ENCODE results near the gene GAREM1.
"Not testable (repeated sequence)": the region's sequence is repeated elsewhere in the genome, so short reads cannot be mapped to it uniquely, and the experiment has no call there.

GAREM1 gene

GRCh38 chr18:32478317-32478716 is 7.6 kb upstream of the GAREM1 start:
- no peaks in the 10 kb centered on the region for H3K4me1 ChIP-seq (ENCODE audit: control insufficient read depth in 2 of 2, insufficient read depth in 2 of 2, low read length in 2 of 2)
- no peak overlapping the region for H3K27ac ChIP-seq (ENCODE audit: low read depth in 2 of 2, low read length in 2 of 2)
- no peaks in the 10 kb centered on the region for H3K27me3 ChIP-seq (ENCODE audit: control insufficient read depth in 2 of 2, insufficient read depth in 2 of 2, low read length in 2 of 2)
- H3K4me3 ChIP-seq (ENCODE audit: low read length in 2 of 2): no peak overlapping the region
- no peaks in the 10 kb centered on the region for H3K36me3 ChIP-seq (ENCODE audit: control insufficient read depth in 2 of 2, insufficient read depth in 2 of 2, low read length in 2 of 2)
- no peak overlapping the region for H3K9ac ChIP-seq (ENCODE audit: low read depth in 1 of 2, low read length in 2 of 2)
- no peaks in the 10 kb centered on the region for H3K9me3 ChIP-seq (ENCODE audit: control insufficient read depth in 2 of 2, low read length in 2 of 2)

GRCh38 chr18:32476106-32476505 is 5.4 kb upstream of the GAREM1 start:
- H3K27me3 ChIP-seq (ENCODE audit: control insufficient read depth in 2 of 2, insufficient read depth in 2 of 2, low read length in 2 of 2): no peaks in the 10 kb centered on the region
- no peaks in the 10 kb centered on the region for H3K36me3 ChIP-seq (ENCODE audit: control insufficient read depth in 2 of 2, insufficient read depth in 2 of 2, low read length in 2 of 2)
- no peak overlapping the region for H3K9ac ChIP-seq (ENCODE audit: low read depth in 1 of 2, low read length in 2 of 2)
- H3K9me3 ChIP-seq (ENCODE audit: control insufficient read depth in 2 of 2, low read length in 2 of 2): no peaks in the 10 kb centered on the region
- no peak overlapping the region for H3K27ac ChIP-seq (ENCODE audit: low read depth in 2 of 2, low read length in 2 of 2)
- peaks cover 5 to 8% of the 10 kb centered on the region in 2 donors for H3K4me1 ChIP-seq (ENCODE audit: control insufficient read depth in 2 of 2, insufficient read depth in 2 of 2, low read length in 2 of 2)
- no peak overlapping the region for H3K4me3 ChIP-seq (ENCODE audit: low read length in 2 of 2)

- H3K9ac ChIP-seq (ENCODE audit: low read depth in 1 of 2, low read length in 2 of 2); H3K27me3 ChIP-seq (ENCODE audit: control insufficient read depth in 2 of 2, insufficient read depth in 2 of 2, low read length in 2 of 2); H3K27ac ChIP-seq (ENCODE audit: low read depth in 2 of 2, low read length in 2 of 2); H3K4me3 ChIP-seq (ENCODE audit: low read length in 2 of 2); H3K4me1 ChIP-seq (ENCODE audit: control insufficient read depth in 2 of 2, insufficient read depth in 2 of 2, low read length in 2 of 2); H3K9me3 ChIP-seq (ENCODE audit: control insufficient read depth in 2 of 2, low read length in 2 of 2); H3K36me3 ChIP-seq (ENCODE audit: control insufficient read depth in 2 of 2, insufficient read depth in 2 of 2, low read length in 2 of 2): not testable (repeated sequence)
Measured at GRCh38 chr18:32475069-32475468, 4.4 kb upstream of the GAREM1 start.

- Histone ChIP-seq H3K9ac (ENCODE audit: low read depth in 1 of 2, low read length in 2 of 2) (no peak overlapping the region), H3K4me3 (ENCODE audit: low read length in 2 of 2) (no peak overlapping the region), H3K9me3 (ENCODE audit: control insufficient read depth in 2 of 2, low read length in 2 of 2) (no peaks in the 10 kb centered on the region), H3K27me3 (ENCODE audit: control insufficient read depth in 2 of 2, insufficient read depth in 2 of 2, low read length in 2 of 2) (peaks cover 0 to 3% of the 10 kb centered on the region in 2 donors), H3K4me1 (ENCODE audit: control insufficient read depth in 2 of 2, insufficient read depth in 2 of 2, low read length in 2 of 2) (peaks cover 12 to 14% of the 10 kb centered on the region in 2 donors), H3K36me3 (ENCODE audit: control insufficient read depth in 2 of 2, insufficient read depth in 2 of 2, low read length in 2 of 2) (no peaks in the 10 kb centered on the region), H3K27ac (ENCODE audit: low read depth in 2 of 2, low read length in 2 of 2) (no peak overlapping the region)
Measured at GRCh38 chr18:32473325-32473724, 2.6 kb upstream of the GAREM1 start.

- Histone ChIP-seq H3K4me3 (ENCODE audit: low read length in 2 of 2) (no peak overlapping the region), H3K9ac (ENCODE audit: low read depth in 1 of 2, low read length in 2 of 2) (no peak overlapping the region), H3K27me3 (ENCODE audit: control insufficient read depth in 2 of 2, insufficient read depth in 2 of 2, low read length in 2 of 2) (peaks cover 0 to 3% of the 10 kb centered on the region in 2 donors), H3K36me3 (ENCODE audit: control insufficient read depth in 2 of 2, insufficient read depth in 2 of 2, low read length in 2 of 2) (no peaks in the 10 kb centered on the region), H3K9me3 (ENCODE audit: control insufficient read depth in 2 of 2, low read length in 2 of 2) (no peaks in the 10 kb centered on the region), H3K27ac (ENCODE audit: low read depth in 2 of 2, low read length in 2 of 2) (no peak overlapping the region), H3K4me1 (ENCODE audit: control insufficient read depth in 2 of 2, insufficient read depth in 2 of 2, low read length in 2 of 2) (peaks cover 15 to 19% of the 10 kb centered on the region in 2 donors)
Measured at GRCh38 chr18:32472841-32473240, 2.2 kb upstream of the GAREM1 start.

- Histone ChIP-seq H3K36me3 (ENCODE audit: control insufficient read depth in 2 of 2, insufficient read depth in 2 of 2, low read length in 2 of 2) (no peaks in the 10 kb centered on the region), H3K9me3 (ENCODE audit: control insufficient read depth in 2 of 2, low read length in 2 of 2) (no peaks in the 10 kb centered on the region), H3K27me3 (ENCODE audit: control insufficient read depth in 2 of 2, insufficient read depth in 2 of 2, low read length in 2 of 2) (peaks cover 0 to 3% of the 10 kb centered on the region in 2 donors), H3K27ac (ENCODE audit: low read depth in 2 of 2, low read length in 2 of 2) (peak overlapping the region; percentile 77 to 78), H3K4me3 (ENCODE audit: low read length in 2 of 2) (peak overlapping the region; percentile 81 to 85), H3K9ac (ENCODE audit: low read depth in 1 of 2, low read length in 2 of 2) (peak overlapping the region; percentile 65 to 88), H3K4me1 (ENCODE audit: control insufficient read depth in 2 of 2, insufficient read depth in 2 of 2, low read length in 2 of 2) (peaks cover 16 to 21% of the 10 kb centered on the region in 2 donors)
Measured at GRCh38 chr18:32470460-32470713, 295 bp downstream of the GAREM1 start.

- Histone ChIP-seq H3K4me1 (ENCODE audit: control insufficient read depth in 2 of 2, insufficient read depth in 2 of 2, low read length in 2 of 2) (peaks cover 16 to 21% of the 10 kb centered on the region in 2 donors), H3K9ac (ENCODE audit: low read depth in 1 of 2, low read length in 2 of 2) (peak overlapping the region; percentile 65 to 88), H3K36me3 (ENCODE audit: control insufficient read depth in 2 of 2, insufficient read depth in 2 of 2, low read length in 2 of 2) (no peaks in the 10 kb centered on the region), H3K4me3 (ENCODE audit: low read length in 2 of 2) (peak overlapping the region; percentile 81 to 85), H3K27ac (ENCODE audit: low read depth in 2 of 2, low read length in 2 of 2) (peak overlapping the region; percentile 77 to 78), H3K9me3 (ENCODE audit: control insufficient read depth in 2 of 2, low read length in 2 of 2) (no peaks in the 10 kb centered on the region), H3K27me3 (ENCODE audit: control insufficient read depth in 2 of 2, insufficient read depth in 2 of 2, low read length in 2 of 2) (peaks cover 0 to 3% of the 10 kb centered on the region in 2 donors)
Measured at GRCh38 chr18:32469691-32470459, 807 bp downstream of the GAREM1 start.

GRCh38 chr18:32469190-32469651 is 1.5 kb downstream of the GAREM1 start:
- Histone ChIP-seq H3K27me3 (ENCODE audit: control insufficient read depth in 2 of 2, insufficient read depth in 2 of 2, low read length in 2 of 2) (peaks cover 0 to 3% of the 10 kb centered on the region in 2 donors), H3K27ac (ENCODE audit: low read depth in 2 of 2, low read length in 2 of 2) (peak overlapping the region; percentile 77 to 78), H3K4me1 (ENCODE audit: control insufficient read depth in 2 of 2, insufficient read depth in 2 of 2, low read length in 2 of 2) (peaks cover 16 to 21% of the 10 kb centered on the region in 2 donors)

GRCh38 chr18:32468147-32468845 is 2.4 kb downstream of the GAREM1 start:
- Histone ChIP-seq H3K27ac (ENCODE audit: low read depth in 2 of 2, low read length in 2 of 2) (peak overlapping the region; percentile 45 to 57), H3K4me3 (ENCODE audit: low read length in 2 of 2) (peak overlapping the region; percentile 81 to 85), H3K27me3 (ENCODE audit: control insufficient read depth in 2 of 2, insufficient read depth in 2 of 2, low read length in 2 of 2) (peaks cover 0 to 3% of the 10 kb centered on the region in 2 donors), H3K36me3 (ENCODE audit: control insufficient read depth in 2 of 2, insufficient read depth in 2 of 2, low read length in 2 of 2) (no peaks in the 10 kb centered on the region), H3K4me1 (ENCODE audit: control insufficient read depth in 2 of 2, insufficient read depth in 2 of 2, low read length in 2 of 2) (peaks cover 16 to 21% of the 10 kb centered on the region in 2 donors), H3K9ac (ENCODE audit: low read depth in 1 of 2, low read length in 2 of 2) (peak overlapping the region; percentile 47 to 52), H3K9me3 (ENCODE audit: control insufficient read depth in 2 of 2, low read length in 2 of 2) (no peaks in the 10 kb centered on the region)

More at GRCh38 chr18:32469190-32469651, 1.5 kb downstream of the GAREM1 start:
- H3K9me3 ChIP-seq (ENCODE audit: control insufficient read depth in 2 of 2, low read length in 2 of 2): no peaks in the 10 kb centered on the region
- peak overlapping the region; percentile 81 to 85 for H3K4me3 ChIP-seq (ENCODE audit: low read length in 2 of 2)
- H3K36me3 ChIP-seq (ENCODE audit: control insufficient read depth in 2 of 2, insufficient read depth in 2 of 2, low read length in 2 of 2): no peaks in the 10 kb centered on the region
- peak overlapping the region; percentile 56 to 88 for H3K9ac ChIP-seq (ENCODE audit: low read depth in 1 of 2, low read length in 2 of 2)

- Histone ChIP-seq H3K27ac (ENCODE audit: low read depth in 2 of 2, low read length in 2 of 2) (no peak overlapping the region), H3K27me3 (ENCODE audit: control insufficient read depth in 2 of 2, insufficient read depth in 2 of 2, low read length in 2 of 2) (no peaks in the 10 kb centered on the region), H3K36me3 (ENCODE audit: control insufficient read depth in 2 of 2, insufficient read depth in 2 of 2, low read length in 2 of 2) (no peaks in the 10 kb centered on the region), H3K9me3 (ENCODE audit: control insufficient read depth in 2 of 2, low read length in 2 of 2) (no peaks in the 10 kb centered on the region), H3K9ac (ENCODE audit: low read depth in 1 of 2, low read length in 2 of 2) (no peak overlapping the region), H3K4me3 (ENCODE audit: low read length in 2 of 2) (no peak overlapping the region), H3K4me1 (ENCODE audit: control insufficient read depth in 2 of 2, insufficient read depth in 2 of 2, low read length in 2 of 2) (no peaks in the 10 kb centered on the region)
Measured at GRCh38 chr18:32461709-32462272, 8.9 kb downstream of the GAREM1 start.

All from mucosa of rectum (tissue), 2 donors.